Measurements from ENCODE around the gene MEMO1. TPM values are rescaled to one million over a fixed set of nuclear protein-coding genes. Genes with fewer than 3 reads are reported as not detected.

Gene MEMO1
- polyA plus RNA-seq, 1 of the 3 experiments (the other 2 are of a cell fraction) = 54.3 TPM

- TF ChIP-seq CTCF (IDR thresholded peaks at IDR 0.05) (peak; percentile 18; the same call in 1 of the 2 replicates), GABPA (IDR thresholded peaks at IDR 0.05; ENCODE audit: low read depth) (peak; percentile 50), FOXJ3 (CRISPR knock-in tag; IDR thresholded peaks at IDR 0.05) (0 out of 2 replicates have a peak, but pooled peaks have one; percentile 25), IRF3 (IDR thresholded peaks at IDR 0.05; ENCODE audit: low read depth, low read length) (no peak), TEAD4 (IDR thresholded peaks at IDR 0.05; ENCODE audit: borderline replicate concordance, insufficient read depth) (peak; percentile 76), FOSL2 (IDR thresholded peaks at IDR 0.05; ENCODE audit: borderline replicate concordance, low read depth) (no peak), POLR2AphosphoS5 (IDR thresholded peaks at IDR 0.05; ENCODE audit: low read depth, low read length) (peak; percentile 98), TAF1 (IDR thresholded peaks at IDR 0.05; ENCODE audit: borderline replicate concordance, low read depth, low read length) (peak; percentile 96)
- TF ChIP-seq, protein P1, sequence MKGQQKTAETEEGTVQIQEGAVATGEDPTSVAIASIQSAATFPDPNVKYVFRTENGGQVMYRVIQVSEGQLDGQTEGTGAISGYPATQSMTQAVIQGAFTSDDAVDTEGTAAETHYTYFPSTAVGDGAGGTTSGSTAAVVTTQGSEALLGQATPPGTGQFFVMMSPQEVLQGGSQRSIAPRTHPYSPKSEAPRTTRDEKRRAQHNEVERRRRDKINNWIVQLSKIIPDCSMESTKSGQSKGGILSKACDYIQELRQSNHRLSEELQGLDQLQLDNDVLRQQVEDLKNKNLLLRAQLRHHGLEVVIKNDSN (IDR thresholded peaks at IDR 0.05; ENCODE audit: borderline replicate concordance, low read depth) = peak; percentile 43; the same call in 1 of the 2 replicates
Observed at GRCh38 chr2:32010670-32011484, at the start of gene MEMO1 (continued).

GRCh38 chr2:32060266-32060665 lies 49.5 kb upstream of the MEMO1 start:
- Histone ChIP-seq H3K36me3 (replicated peaks in 1 of 2; ENCODE audit: control insufficient read depth in 1 of 2, insufficient read depth in 2 of 2, low read length in 1 of 2) (no peaks in the 10 kb centered on the region), H3K27ac (ENCODE audit: low read depth in 2 of 2, low read length in 1 of 2) (no peak overlapping the region), H3K4me3 (ENCODE audit: low read depth in 2 of 2, low read length in 1 of 2) (no peak overlapping the region), H3K4me2 (no peak overlapping the region), H2AFZ (ENCODE audit: low read depth) (no peak overlapping the region), H3K9me2 (no peaks in the 10 kb centered on the region), H3K27me3 (ENCODE audit: insufficient read depth) (no peaks in the 10 kb centered on the region), H3K79me2 (ENCODE audit: insufficient read depth) (peaks cover 10% of the 10 kb centered on the region), H3F3A (replicated peaks; ENCODE audit: insufficient read depth) (peaks cover 7% of the 10 kb centered on the region), H3K9ac (no peak overlapping the region), H3K4me1 (ENCODE audit: control insufficient read depth in 1 of 2, insufficient read depth in 2 of 2, low read depth in 1 of 2, low read length in 1 of 2) (peaks cover 4 to 9% of the 10 kb centered on the region in 2 experiments; a peak in 3 of 4 replicates), H4K20me1 (ENCODE audit: insufficient read depth) (no peaks in the 10 kb centered on the region), H3K9me3 (no peaks in the 10 kb centered on the region)
- ChIA-PET CTCF (no interaction called here), POLR2A (interaction anchor here (0.6 kb wide), 1 partner anchor 47 kb away, joined by 4 read pairs; no protein-coding TSS in a partner anchor)
- 77% methylated on average over 2 of the region's 2 CpGs for WGBS (ENCODE audit: low lambda C conversion rate)
- DNase-seq = no peak
- TF ChIP-seq GABPA (IDR thresholded peaks at IDR 0.05; ENCODE audit: low read depth) (no peak), FOSL2 (IDR thresholded peaks at IDR 0.05; ENCODE audit: borderline replicate concordance, low read depth) (no peak), POLR2AphosphoS5 (IDR thresholded peaks at IDR 0.05; ENCODE audit: low read depth, low read length) (no peak), EP300 (IDR thresholded peaks at IDR 0.05; ENCODE audit: borderline replicate concordance in 1 of 2, low read depth in 1 of 2, low read length in 1 of 2) (no peak), PBX3 (IDR thresholded peaks at IDR 0.05) (no peak), RXRA (IDR thresholded peaks at IDR 0.05; ENCODE audit: borderline replicate concordance, low read depth) (no peak), CTCF (IDR thresholded peaks at IDR 0.05) (no peak), ELF1 (IDR thresholded peaks at IDR 0.05) (no peak), NRF1 (IDR thresholded peaks at IDR 0.05; ENCODE audit: low read depth, low read length) (no peak), FOXJ3 (CRISPR knock-in tag; IDR thresholded peaks at IDR 0.05) (no peak), RAD21 (IDR thresholded peaks at IDR 0.05; ENCODE audit: low read length) (no peak), FOXM1 (IDR thresholded peaks at IDR 0.05; ENCODE audit: low read depth) (no peak), IRF3 (IDR thresholded peaks at IDR 0.05; ENCODE audit: low read depth, low read length) (no peak)
- TF ChIP-seq, protein P1 (IDR thresholded peaks at IDR 0.05; ENCODE audit: borderline replicate concordance, low read depth) = no peak
- TF ChIP-seq, protein P2, sequence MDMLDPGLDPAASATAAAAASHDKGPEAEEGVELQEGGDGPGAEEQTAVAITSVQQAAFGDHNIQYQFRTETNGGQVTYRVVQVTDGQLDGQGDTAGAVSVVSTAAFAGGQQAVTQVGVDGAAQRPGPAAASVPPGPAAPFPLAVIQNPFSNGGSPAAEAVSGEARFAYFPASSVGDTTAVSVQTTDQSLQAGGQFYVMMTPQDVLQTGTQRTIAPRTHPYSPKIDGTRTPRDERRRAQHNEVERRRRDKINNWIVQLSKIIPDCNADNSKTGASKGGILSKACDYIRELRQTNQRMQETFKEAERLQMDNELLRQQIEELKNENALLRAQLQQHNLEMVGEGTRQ (IDR thresholded peaks at IDR 0.05; ENCODE audit: borderline replicate concordance, low read depth, low read length) = no peak
